ENCODE data around the gene C1QTNF6.
A peak's percentile ranks its signal among the peaks of the same experiment; 100 is the strongest.

The C1QTNF6 gene

DNA sequence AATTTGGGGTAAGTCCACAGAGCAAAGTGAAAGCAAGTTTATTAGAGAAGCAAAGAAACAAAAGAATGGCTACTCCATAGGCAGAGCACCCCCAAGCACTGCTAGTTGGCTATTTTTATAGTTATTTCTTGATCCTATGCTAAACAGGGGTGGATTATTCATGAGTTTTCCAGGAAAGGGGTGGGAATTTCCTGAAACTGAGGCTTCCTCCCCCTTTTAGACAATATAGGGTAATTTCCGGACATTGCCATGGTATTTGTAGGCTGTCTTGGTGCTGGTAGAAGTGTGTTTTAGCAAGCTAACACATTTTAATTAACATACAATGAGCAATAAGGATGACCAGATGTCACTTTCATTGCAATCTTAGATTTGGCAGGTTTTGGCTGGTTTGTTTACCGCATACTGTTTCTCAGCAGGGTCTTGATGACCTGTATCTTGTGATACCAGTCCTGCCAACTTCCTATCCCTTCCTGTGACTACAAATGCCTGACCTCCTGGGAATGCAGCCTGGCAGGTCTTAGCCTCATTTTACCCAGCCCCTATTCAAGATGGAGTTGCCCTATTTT, 937 bp upstream of the C1QTNF6 start:
- no peak for DNase-seq

DNA sequence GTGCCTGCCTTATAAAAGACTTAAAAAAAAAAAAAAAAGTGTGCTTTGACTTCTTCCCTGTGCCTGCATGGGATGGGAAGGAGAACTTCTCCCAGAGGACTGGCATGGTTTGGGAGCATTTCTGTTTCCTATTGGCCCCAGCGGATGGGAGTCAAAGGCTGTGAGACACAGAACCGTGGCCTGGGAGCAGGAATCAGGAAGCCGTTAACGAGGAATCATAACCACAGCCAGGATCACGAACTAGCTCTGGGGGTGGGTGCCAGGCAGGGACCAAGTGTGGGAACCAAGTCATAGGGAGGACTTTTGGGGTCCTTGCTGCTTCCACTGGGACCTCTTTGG, 526 bp downstream of the C1QTNF6 start:
- DNase-seq: no peak

DNA sequence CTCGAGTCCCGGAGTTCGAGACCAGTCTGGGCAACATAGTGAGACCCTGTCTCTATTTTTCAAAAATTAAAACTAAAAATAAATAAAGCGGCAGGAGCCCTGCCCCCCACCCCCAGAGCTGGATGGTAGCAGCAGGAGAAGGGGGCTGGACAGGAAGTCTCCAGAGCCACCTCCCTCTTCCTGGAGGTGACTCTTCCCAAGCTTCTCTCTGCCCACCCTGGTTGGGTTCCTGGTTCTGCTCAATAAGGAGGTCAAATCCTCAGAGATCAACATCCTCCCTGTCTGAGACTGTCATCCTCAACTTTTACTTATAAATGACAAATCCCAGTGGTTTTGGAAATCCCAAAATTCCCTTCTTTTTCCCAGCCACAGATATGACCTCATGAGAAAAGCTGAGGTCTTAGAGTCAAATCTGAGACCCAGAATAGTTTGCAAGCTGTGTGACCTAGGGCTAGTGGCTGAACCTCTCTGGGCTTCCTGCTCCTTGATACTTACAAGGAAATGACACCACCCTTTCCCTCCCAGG, 987 bp downstream of the C1QTNF6 start:
- no peak for DNase-seq

DNA sequence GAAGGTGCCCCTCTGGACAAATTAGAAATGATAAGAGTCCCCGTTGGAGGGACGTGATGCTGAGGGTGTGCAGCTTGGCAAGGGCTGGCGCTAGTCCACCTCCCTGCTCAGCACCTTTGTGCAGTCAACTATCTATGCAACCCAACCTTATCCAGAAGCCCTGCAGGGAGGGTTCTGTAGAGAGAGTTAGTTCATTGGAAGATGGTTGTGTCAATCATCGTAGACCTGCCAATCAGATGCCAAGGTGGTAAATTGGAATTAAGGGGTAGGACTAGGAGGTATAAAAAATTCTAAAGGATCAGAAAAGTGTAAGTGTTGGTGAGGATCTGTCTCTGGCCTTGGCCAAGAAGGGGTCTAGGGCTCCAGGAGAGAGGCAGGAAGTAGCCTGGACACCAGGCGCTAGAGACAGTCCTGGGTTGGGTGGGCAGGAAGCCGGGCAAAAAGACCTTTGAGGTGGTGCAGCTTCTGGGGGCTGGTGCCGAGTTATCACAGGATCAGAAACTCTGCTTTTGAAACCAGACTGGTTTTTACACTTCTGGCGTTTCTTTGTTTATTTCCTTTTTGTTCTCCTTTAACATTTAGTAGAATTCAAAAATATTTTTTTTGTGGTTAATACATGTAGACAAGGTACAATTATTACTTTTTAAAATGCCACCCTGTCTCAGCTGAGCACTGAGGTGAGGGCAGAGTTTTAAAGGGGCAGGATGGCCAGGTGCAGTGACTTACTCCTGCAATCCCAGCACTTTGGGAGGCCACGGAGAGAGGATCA, 1.6 kb downstream of the C1QTNF6 start:
- peak; percentile 45 for DNase-seq

DNA sequence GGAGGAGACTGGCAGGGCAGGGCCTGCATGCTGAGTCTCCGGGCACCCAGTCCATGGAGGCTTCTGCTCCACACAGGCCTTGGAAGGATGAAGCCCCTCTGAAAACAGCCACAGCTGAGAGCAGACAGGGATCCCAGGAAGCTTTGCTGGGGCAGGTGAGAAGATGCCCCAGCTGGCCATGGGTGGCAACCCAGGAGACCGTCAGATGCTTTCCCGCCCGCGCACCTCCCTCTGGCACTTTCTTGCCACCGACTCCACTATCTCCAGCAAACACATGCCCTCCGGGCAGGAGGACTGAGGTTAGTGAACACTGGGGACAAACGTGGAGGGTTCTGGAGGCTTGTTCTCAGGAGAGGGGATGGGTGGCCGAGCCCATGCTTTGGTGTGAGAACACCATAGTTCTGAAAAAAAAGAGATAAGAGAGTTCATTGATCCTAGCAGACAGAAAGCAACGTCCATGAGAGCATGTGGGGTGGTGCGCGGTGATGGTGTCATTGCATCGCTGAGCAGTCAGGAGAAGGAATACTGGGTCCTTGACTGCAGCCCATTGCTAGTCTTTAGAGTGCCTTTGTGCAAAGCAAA, 2.3 kb downstream of the C1QTNF6 start:
- no peak for DNase-seq

DNA sequence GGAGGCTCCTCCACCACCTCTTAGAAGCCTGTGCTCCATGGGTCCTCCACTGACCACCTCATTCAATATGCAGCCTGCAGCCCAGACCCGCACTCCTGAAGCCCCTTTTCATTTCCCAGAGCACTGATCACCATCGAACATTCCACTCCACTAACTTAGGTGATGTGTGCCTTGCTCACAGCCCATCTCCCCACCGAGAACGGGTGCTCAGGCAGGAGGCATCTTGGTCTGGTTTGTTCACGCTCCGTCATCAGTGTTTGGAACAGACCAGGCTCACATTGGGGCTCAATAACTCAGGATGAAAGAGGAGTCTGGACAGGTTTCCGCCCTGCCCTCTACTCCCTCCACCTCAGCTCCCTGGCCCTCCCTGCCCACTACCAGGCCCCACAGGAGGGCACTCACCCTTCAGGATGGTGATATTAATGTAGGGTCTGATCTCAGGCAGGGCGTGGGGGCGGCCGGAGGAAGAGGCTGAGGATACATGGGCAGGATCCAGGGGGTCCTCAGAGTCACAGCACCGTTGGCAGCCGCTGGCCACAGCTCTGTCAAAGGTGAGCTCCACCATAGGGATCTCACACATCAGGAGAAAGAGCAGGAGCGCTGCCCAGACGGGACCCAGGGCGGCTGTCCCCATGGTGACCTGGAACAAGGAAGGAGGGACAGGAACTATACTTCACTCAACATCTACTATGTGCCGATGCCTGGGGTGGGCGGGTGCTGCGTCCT, 3.1 kb downstream of the C1QTNF6 start:
- no peak for DNase-seq

DNA sequence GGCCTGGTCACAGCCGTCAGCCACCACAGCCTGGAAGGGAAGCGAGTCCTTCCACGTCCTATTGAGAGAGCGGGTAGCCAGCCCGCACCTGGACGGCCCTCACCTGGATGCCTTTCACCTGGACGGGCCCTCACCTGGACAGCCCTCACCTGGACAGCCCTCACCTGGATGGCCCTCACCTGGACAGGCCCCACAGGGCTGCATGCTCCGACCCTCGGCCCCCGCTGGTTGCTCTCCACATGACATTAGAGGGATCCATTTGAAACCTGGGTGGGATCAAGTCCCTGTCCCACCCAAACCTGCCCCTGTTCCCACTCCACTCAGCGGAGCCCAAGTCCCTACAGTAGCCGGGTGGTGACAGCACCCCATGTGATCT, 3.7 kb downstream of the C1QTNF6 start:
- no peak for DNase-seq

DNA sequence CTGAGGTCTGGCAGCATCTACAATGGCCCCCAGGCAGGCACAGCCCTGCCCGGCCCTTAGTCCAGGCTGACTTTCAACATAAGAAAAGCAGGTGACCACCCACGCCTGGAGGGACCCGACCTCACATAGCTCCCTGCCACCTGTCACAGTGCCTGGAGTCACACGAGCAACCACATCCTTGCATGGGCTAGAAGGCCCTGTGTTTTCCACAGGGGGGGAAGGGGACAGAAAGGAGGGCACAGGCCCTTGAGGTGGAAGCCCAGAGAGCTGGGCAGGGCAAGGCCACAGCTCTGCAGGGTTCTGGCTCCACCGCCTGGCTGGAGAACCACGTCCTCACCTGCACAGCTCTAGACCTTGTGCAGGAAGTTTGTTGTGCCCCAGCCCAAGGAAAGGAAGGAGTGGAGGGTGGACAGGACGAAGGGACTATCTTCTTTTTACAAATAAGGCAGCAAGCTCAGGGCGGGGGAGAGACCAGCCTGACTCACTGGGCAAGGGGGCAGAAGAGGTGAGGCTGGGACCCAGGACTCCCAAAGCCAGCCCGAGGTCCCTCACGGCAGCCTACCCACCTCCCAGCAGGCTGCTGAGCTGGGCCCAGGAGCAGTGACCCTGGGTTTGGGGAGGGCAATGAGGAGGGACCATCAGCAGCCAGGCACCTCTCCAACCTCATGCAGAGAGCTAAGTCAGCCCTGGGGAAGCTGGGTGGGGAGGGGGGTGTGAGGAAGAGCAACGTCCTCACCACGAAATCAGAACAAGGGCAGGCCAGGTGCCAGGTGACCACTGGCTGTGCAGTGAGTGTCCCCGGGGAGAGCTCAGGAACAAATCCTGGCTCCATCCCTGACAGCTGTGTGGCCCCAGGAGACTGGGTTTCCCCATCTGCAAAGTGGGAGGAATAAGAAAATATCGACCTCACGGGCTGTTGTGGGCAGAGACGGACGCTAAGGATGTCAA, 4.3 kb downstream of the C1QTNF6 start:
- DNase-seq: no peak

DNA sequence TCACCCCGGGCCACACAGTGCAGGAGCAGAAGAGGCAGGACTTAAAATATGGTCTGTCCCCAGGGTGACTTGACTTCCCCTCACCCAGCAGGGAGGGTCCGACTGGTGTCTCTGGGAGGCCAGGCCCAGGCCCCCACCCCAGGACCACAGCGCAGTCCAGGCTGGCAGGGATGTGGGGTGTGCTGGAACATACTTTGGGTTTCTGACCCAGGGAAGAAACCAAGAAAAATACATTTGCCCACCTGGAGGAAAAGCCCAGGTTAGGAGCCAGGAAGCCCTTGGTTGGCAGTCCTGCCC, 5.2 kb downstream of the C1QTNF6 start:
- no peak for DNase-seq

DNA sequence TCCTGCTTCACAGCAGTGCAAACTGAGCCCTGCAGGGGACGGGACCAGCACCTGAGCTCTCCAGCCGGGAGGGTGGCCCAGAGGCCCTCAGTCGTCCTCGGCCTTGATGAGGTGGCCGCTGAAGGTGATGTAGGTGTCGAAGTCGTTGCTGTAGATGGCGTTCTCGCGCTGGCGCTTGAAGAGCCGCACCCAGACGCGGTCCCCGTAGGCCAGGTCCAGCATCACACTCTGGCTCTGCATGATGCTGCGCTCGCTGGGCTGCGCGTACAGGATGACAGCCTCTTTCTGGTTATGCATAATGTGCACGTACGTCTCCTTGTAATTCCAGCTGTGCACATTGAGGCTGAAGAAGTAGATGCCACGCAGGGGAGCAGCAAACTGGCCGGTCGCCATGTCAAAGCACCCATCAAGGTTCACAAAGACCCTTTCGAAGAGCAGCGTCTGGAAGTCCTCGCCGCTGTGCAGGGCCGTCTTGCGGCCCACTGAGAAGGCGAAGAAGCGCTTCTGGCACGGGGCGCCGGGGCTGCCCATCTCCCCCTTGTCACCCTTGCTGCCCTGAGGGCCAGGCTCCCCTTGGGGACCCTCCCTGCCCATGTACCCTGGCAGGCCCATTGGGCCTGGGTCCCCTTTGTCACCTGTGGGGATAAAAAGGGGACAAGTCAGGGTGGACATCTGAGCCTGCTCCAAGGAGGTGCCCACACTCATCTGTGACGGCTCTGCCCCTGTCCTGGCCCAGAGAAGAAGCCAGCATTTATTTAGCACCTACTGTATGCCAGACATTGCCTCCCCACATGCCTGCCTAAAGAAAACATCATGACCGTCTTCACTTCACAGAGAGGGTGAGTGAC, 5.7 kb downstream of the C1QTNF6 start:
- DNase-seq: no peak

DNA sequence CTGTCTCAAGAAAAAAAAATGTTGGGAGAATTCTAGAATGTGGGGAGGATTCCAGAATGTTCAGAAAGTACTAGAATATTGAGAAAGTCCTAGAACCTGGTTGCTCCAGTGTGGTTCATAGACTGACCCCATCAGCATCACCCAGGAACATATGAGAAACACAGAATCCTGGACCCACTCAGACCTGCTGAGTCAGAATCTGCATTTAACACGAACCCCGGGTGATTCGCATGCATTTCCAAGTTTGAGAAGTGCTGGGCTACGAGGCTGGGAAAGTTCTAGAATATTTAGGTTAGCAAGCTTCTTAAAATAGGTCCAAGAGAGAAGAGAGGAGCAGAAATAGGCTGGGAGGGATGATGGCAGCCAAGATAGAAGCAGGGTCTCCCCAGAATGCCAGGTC, 6.4 kb downstream of the C1QTNF6 start:
- DNase-seq: no peak

DNA sequence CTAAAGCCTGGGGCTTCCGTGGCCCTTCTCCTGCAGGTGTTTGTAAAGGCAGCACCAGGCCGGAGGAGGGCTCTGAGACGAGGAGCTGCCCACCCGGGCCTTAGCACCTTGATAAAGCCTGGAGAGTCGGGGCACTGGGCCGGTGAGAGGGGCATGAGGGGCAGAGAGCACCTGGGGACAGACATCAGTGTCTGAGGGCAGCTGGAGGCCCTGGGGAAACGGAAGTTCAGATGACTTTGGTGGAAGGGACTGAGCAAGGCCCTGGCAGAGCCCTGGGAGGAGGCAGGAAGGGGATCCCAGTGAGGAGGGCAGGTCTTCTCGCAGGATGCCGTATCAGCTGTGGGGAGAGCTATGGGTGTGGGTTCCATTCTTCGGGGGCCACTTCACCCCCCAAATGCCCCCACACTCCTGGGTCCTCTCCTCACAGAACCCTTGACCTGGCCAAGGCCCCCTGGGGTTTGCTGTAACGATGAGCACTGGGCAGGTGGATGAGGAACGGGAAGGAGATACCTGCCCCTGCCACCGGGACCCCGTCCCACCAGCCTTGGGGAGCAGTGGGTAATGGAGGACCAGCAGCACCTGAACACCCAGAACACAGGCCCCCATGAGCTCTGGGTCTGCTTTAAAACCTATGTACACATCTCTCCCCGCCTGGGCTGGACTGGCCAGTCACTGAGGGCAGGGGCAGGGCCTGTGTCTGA, 7.4 kb downstream of the C1QTNF6 start:
- DNase-seq: no peak

DNA sequence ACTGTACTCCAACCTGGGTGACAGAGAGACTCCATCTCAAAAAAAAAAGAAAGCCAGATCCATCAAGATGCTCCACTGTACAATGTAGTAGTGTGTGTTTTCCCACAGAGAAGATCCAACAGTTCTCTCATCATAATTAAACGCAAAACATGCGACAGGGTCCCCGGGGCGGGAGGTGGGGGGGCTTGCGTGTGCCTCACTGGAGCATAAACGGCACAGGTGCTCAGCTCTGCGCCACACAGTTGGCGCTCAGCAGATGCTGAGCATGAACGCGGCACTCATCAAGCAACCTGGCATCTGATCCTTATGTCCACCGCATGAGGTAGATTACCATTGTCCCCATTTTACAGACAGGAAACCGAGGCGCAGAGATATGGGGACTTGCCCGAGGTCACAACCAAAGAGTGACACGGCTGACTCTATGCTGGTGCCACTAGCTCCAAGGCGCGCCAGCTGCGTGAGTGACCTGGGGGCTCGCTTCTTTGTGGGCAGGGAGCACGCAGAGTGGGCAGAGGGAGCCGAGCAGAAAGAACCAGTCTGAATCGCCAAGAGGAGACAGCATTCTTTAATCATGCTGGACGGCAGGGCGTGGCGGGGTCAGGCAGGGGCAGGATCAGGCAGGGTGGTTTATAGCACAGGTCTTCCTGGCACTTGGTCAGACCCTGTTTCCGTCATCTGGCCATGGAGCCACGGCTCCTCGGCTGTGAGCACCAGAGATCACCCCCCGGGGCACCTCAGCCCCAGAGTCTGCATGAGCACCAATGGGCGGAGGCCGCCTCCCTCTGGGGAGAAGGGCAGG, 8.2 kb downstream of the C1QTNF6 start:
- no peak for DNase-seq

DNA sequence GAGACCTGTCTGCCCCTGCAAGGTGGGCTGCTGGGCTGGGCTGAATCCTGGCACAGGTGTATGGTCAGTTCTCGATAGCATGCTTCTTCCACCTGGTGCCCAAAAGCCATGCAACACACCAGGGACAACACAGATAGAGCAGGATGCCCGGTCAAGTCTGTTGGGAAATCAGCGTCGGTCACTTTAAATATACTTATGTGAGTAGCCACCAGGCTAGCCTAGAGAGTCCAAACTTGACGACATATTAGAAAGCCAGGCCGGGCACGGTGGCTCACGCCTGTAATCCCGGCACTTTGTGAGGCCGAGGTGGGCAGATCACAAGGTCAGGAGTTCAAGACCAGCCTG, 8.9 kb downstream of the C1QTNF6 start:
- DNase-seq: no peak

DNA sequence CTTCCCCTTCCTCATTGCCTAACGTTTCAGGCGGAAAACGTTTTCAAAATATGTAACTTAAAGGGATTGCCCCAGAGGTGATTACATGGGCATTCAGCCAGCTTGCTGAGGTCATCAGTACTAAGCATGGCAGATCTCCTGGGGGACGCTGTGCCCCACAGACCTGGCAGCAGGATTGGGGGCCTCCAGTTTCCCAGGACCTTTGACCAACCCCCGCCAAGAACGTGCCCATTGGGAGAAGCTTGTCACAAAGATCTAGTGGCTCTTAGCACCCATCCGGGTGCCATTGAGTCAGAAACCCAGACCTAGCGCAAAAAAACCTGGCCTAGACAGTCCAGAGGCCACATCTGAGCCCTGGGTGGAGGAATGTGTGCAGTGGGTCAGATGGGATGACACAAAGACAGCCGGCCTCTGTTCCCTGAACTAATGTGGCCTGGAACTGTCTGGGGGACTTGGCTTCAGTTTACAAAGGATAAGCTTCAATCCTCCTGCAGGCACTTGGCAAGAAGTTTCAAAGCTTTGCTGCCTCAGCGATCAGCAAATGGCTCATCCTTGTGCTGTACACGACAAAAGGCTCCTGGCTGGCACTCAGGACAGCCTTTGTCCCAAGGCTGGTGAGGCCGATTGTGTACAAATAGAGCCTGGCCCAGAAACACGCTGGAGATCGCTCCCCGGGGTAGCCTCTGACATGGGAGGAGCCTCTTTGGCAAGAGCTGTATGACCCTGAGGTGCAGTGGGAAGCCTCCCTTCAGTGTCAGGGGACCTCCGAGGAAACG, 9.5 kb downstream of the C1QTNF6 start:
- DNase-seq: no peak

DNA sequence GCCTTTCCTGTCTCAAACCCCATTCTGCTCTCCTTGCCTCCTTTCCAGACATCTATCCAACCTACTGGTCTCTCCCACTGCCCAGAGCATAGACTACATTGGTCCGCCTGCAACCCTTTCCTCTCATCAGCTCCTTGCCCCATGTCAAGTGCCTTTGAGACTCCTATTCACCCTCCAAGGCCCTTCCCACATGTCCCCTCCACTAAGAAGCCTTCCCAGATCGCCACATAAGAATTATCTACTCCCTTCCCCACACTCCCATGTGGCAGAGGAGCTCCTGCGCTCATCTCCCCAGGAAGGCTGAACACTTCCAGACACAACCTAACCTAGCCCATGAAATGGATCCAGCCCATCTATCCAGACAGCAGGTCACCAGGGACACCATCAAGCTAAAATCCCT, 10.3 kb downstream of the C1QTNF6 start:
- no peak for DNase-seq

DNA sequence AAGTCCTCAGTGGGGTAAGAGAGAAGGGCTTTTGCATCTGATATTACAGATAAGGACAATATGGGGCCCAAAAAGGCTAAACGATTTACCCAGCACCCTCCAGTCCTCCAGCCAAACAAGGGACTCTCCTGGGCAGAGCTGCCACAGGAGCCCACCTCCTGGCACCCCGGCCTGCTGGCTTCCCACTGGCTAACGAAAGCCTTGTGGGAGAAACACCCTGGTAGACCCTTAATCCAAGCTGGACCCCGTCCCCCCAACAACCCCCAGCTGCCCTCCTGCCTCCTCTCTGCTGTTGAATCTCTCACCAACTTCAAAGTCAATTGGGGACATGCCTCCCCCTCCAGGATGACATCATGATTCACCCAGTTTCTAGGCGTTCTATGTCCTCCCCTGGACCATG, 10.8 kb downstream of the C1QTNF6 start:
- no peak for DNase-seq

DNA sequence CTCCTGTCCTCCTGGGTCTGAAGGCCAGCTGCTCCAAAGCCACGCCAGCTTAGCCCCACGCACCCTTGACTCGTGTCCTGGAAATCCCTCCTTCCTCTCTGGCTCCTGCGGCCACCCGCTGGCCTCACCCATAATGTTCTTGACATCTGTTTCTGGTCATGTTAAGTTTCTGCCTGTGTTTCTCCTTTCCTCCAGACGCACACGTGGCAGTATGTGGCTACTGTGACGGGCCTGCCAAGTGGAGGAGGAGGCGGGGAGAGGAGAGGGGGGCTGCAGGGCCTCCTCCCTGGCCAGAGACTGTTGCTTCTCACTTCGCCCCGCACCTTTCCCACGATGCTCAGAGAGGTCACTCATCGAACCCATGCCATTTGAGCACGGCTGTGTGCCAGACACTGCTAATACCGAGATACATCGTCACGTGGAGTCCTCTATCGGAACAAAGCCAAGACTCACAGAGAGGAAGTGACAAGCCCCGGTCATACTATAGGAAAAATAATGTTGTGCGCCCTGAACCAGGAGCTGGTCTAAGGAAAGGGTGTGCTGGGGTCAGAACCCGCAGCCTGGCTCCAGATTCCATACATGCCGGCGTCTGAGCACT, 11.5 kb downstream of the C1QTNF6 start:
- DNase-seq: peak; percentile 32
